Epithelial cell of proximal tubule (primary cell): Measurements from ENCODE around the gene GFRA4. TPM values are rescaled to one million over a fixed set of nuclear protein-coding genes. Genes with fewer than 3 reads are reported as not detected.

Experiments
- DNase-seq: peaks from one replicate; pipeline ENCODE4 v3.0.0-alpha.2; 2011; ENCODE audit warnings: low read depth
- H3K4me3 ChIP-seq: 2 replicates; pipeline ENCODE4 v1.5.1; 2011; ENCODE audit warnings: low read depth, mild to moderate bottlenecking, low read length
- total RNA-seq: library from RNA; depleted of rRNA; stranded (reverse); fragments of >200 nt; gene quantifications from 2 replicates; pipeline ENCODE4 v1.2.3, GENCODE V29; 2015
- TF ChIP-seq, protein P1 (sequence below): conservative IDR thresholded peaks from 2 replicates; pipeline ENCODE4 v1.5.1; 2012; ENCODE audit warnings: low read depth, mild to moderate bottlenecking, low read length

Gene GFRA4
- total RNA-seq, 1 donor from 2014 or later: not detected

- TF ChIP-seq, protein P1, sequence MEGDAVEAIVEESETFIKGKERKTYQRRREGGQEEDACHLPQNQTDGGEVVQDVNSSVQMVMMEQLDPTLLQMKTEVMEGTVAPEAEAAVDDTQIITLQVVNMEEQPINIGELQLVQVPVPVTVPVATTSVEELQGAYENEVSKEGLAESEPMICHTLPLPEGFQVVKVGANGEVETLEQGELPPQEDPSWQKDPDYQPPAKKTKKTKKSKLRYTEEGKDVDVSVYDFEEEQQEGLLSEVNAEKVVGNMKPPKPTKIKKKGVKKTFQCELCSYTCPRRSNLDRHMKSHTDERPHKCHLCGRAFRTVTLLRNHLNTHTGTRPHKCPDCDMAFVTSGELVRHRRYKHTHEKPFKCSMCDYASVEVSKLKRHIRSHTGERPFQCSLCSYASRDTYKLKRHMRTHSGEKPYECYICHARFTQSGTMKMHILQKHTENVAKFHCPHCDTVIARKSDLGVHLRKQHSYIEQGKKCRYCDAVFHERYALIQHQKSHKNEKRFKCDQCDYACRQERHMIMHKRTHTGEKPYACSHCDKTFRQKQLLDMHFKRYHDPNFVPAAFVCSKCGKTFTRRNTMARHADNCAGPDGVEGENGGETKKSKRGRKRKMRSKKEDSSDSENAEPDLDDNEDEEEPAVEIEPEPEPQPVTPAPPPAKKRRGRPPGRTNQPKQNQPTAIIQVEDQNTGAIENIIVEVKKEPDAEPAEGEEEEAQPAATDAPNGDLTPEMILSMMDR: peak; percentile 15
- DNase-seq: peak; percentile 64
- H3K4me3 ChIP-seq: no peak overlapping the region
These were observed 23.7 kb upstream of the GFRA4 start for GRCh38 chr20:3686867-3687321.

GRCh38 chr20:3686421-3686820, 23.2 kb upstream of the GFRA4 start:
- H3K4me3 ChIP-seq: no peak overlapping the region
- TF ChIP-seq, protein P1: no peak
- no peak for DNase-seq

DNA sequence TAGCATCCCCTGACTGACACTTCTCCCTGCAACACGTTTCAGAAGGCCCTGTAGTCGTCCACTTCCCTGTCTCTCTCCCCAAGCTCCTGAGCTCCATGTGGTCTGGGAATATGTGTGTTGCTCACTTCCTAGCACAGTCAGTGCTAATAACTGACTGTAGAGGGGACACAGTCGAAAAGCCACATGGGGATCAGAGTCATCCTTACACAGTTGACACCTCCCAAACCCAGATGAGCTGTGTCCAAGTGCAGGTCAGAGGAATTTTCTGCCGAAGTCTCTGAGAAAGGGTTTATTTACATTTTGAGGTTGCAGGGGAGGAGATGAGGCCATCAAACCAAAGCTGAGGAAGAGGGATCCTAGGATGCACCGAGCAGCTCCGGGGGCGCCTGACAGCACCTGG, 22.1 kb upstream of the GFRA4 start:
- no peak for DNase-seq
- TF ChIP-seq, protein P1: no peak
- no peak overlapping the region for H3K4me3 ChIP-seq

DNA sequence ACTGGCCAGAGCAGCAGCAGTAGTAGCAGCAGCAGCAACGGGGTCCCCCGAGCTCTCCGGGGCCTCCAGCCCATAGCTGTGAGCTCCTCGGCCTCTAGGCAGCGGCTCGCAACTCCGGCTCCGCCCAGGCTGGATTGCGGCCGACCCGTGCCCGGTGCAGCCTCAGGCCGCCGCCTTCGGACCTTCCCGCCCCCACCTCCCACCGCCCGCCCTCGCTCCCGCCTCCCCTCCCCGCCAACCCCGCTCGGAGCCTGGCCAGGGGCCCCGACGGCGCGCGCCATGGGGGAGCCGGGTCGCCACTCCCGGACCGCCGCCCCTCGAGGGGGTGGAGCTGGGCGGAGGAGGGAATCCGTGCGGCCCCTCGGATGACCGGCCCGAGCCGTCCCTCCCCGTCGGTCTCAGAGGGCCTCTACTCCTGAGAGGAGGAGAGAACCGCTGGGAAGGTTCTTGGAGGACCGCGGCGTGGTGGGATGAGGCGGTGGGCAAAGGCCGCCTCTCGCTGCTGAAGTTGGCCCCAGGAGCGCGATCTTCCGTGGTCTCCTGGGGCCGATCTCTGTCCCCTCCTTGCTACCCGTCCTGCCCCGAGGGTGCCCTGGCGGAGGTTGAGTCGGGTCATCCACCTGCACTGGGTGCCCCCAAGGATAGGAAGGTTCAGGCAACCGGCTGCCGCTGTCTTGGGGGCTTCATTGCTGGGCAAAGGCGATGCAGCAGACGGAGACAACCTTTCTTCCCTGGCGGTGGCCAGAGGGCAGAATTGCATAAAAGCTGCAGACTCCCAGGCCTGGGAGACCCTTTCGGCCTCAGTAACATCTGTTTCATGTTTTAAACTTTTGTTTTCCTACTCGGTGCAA, 19.0 kb upstream of the GFRA4 start, which contains the start of gene ADAM33:
ADAM33 (minus strand) TSS at position 80 of the 851 bp plus-strand sequence; CDS start at position 74, 6 bp downstream.
- no peak for DNase-seq
- TF ChIP-seq, protein P1: no peak
- H3K4me3 ChIP-seq: no peak within 1 kb of the TSS

DNA sequence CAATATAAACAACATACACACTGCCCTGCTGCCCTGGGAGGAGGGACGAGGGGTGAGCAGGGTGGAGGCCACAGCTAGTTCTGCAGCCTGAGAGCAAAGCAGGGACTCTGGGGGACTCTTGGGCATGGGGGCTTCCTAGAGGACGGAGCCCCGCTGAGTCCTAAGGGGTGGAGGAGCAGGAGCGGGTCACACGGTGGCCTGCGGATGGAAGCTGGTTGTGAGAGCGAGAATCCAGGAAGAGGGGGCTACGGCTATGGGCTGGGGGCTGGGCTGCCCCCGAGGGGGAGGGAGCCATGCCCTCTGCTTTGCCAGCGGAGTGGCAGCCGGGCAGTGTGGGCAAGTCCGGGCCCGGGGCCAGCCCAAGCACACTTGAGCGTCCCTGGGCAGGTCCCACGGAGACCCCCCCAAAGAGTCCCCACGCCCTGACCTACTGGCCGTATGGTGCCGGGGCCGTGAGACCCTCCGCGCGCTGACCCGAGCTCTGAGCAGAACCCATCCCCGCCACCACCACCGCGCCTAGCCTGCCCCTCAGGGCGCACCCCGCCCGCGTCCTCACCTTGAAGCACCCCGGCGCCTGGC, 18.2 kb upstream of the GFRA4 start:
- DNase-seq: no peak
- TF ChIP-seq, protein P1: no peak
- H3K4me3 ChIP-seq: no peak overlapping the region

DNA sequence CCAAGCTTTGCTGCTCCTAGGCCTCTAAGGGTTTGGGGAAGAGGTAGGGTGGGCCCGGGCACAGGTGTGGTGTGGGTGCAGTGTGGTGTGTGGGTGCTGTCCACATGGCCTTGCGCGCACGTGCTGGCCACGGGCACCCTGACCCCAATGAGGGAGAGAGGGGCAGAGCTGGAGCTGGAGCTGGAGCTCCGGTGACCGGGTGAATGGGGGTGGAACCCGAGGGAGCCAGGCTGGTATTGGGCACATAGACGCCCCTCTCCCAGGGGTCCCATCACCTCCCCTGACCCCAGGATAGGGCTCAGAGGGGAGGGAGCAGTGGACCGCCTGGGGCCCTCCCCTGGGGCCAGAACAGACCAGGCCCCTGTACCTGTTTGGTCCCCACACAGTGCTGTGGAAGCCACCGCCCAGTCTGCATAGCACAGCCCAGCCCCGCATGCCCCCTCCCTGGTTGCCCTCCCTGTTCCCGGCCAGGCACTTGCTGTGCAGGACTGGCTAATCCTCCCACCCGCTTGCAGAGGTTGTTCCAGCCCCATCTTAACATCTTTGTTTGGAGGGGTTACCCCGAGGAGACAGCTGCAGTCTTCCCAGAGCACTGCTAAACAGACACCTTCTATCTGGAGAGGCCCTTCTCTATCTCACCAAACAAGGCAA, 17.6 kb upstream of the GFRA4 start:
- H3K4me3 ChIP-seq: no peak overlapping the region
- no peak for DNase-seq
- TF ChIP-seq, protein P1: no peak
